GM18499 (cell line): ENCODE results near the gene UBE2D4.

Experiments
- ATAC-seq: cut with Tn5 transposase; IDR thresholded peaks from one replicate; pipeline ENCODE4 v1.9.1; 2021; ENCODE audit warnings: moderate number of reproducible peaks; ENCODE audit not compliant: insufficient read depth, unreplicated experiment

The UBE2D4 gene

DNA sequence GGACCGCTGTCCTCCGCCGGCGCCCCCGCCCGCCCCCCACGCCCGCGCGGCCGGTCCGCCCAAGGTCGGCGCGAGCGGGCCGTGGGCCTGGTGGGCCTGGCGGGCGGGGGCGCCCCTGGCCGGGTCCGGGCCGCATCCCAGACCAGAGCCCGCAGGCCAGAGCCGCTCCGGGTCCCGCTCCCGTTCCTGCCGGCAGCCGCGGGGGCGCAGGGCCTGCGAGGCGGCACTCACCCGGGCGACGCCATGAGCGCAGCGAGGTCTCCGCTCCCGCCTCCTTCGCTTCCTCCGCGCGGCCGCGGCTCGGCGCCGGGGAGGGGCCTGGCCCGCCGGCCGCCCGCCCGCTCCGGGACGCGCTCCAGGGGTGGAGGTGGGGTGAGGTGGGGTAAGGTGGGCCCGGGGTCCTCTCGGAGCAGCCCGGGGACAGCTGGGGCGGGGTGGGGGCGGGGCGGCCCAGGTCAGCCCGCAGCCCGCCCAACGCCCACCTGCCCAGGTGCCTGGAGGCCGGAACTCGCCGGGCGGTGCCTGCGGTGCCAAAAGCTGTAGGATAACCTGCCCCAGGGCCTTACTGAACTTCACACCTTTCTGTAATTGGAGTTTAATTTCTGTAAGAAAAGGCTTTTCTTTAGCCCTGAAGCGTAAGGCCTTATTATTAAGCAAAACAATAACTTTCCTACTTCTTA, 19.8 kb upstream of the UBE2D4 start, which contains the start of gene URGCP:
TSS of gene URGCP (minus strand) at position 266 of the 680 bp plus-strand sequence. CDS start at position 245, 21 bp downstream.
- no peak for ATAC-seq

GRCh38 chr7:43914795-43915194, 11.4 kb upstream of the UBE2D4 start:
- ATAC-seq: no peak

DNA sequence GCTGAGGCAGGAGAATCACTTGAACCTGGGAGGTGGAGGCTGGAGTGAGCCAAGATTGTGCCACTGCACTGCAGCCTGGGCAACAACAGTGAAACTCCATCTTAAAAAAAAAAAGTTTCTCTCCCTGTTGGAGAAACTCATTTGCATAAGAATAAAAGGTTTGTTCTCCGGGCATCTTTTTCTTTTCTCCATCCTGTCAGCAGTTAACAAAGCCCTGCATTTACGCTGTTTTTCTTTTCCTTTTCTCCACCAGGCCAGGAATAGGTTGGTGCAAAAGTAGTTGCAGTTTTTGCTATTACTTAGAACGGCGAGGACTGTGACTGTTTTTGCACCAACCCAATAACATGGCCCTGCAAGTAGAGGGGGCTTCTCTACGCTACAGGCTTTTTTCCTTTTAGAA, 10.3 kb upstream of the UBE2D4 start:
- ATAC-seq: no peak

DNA sequence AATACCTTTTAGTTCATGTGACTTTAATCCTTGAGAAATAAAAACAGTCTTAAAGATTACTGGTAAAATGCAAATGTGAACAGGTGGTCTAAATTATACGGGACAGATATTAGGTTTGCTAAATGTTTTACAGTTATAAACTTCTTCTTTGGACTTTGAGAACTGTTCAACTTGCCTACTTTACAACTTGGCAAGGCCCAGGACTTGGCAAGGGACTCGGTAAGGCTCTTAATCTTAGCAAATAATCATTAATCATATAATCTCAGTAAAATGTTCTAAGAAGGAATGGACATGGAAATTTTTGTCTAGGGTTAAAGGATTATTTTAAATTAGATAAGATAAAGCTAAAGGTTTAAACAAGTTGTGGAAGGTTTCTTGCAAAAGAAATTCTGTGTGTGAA, 4.8 kb upstream of the UBE2D4 start:
- ATAC-seq: no peak

DNA sequence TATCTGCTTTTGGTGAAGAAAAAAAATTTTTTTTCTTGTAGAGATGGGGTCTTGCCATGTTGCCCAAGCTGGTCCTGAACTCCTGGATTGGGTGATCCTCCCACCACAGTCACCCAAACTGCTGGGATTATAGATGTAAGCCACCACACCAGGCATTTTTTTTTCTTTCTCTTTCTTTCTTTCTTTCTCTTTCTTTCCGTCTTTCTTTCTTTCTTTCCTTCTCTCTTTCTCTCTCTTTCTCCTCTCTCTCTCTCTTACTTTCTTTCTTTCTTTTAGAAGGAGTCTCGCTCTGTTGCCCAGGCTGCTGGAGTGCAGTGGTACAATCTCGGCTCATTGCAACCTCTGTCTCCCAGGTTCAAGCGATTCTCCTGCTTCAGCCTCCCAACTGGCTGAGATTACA, 3.5 kb upstream of the UBE2D4 start:
- ATAC-seq: no peak

GRCh38 chr7:43926798-43927123, 525 bp downstream of the UBE2D4 start:
- ATAC-seq: no peak

DNA sequence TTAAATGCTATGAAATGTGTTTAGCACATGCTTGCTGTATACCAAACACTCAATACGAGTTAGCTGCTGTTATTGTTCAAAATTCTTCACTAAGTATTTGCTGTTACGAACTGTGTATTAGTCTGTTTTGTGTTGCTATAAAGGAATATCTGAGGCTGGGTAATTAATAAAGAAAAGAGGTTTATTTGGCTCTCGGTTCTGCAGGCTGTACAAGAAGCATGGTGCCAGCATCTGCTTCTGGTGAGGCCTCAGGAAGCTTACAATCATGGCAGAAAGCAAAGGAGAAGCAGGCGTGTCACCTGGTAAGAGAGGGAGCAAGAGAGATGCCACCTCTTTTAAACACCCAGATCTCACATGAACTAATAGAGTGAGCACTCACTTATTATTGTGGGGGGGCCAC, 1.6 kb downstream of the UBE2D4 start:
- ATAC-seq: no peak

GRCh38 chr7:43929529-43930457, 3.6 kb downstream of the UBE2D4 start:
- no peak for ATAC-seq

DNA sequence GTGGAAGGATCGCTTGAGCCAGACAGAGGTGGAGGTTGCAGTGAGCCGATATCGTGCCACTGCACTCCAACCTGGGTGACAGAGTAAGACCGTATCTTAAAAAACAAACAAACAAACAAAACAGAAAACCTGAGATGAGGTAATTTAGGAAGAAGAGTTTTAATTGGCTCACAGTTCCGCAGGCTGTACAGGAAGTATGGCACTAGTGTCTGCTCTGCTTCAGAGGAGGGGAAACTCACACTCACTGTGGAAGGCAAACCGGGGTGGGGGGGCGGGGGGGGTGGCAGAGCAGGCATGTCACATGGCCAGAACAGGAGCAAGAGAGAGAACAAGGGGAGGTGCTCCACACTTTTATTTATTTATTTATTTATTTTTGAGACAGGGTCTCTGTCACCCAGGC, 5.1 kb downstream of the UBE2D4 start:
- no peak for ATAC-seq

- no peak for ATAC-seq
Observed at GRCh38 chr7:43933902-43934560, 7.8 kb downstream of the UBE2D4 start.

- no peak for ATAC-seq
Observed at GRCh38 chr7:43937444-43937843, 11.2 kb downstream of the UBE2D4 start.

DNA sequence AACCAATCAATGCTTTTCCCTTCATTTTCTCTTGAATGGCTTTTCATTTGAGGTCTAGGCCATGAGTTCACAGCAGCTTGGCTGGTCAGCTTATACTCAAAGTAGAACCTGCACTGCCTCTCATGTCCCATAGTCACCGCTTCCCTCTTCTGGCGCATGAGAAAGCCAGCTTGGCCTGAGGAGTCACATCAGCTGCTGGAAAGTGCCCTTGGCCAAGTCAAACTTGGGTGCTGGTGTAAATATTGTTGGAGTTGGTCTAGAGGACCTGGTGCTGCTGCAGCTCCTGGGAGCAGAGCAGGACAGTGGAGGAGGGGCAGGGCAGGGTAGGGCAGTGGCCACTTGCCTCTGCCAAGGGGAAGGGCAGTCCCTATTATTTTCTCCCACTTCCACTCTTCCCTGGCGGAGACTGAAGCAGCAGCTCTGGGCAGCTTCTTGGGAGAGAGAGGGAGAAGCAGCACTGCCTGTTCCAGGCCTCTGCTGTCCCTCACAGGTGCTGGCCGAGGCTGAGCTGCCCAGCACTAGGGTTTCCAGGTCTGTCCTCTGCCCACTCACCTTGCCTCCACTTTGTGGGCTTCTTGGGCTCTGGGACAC, 12.8 kb downstream of the UBE2D4 start:
- no peak for ATAC-seq

GRCh38 chr7:43942250-43942649, 16.0 kb downstream of the UBE2D4 start:
- no peak for ATAC-seq

GRCh38 chr7:43942997-43943396, 16.8 kb downstream of the UBE2D4 start:
- ATAC-seq: no peak

DNA sequence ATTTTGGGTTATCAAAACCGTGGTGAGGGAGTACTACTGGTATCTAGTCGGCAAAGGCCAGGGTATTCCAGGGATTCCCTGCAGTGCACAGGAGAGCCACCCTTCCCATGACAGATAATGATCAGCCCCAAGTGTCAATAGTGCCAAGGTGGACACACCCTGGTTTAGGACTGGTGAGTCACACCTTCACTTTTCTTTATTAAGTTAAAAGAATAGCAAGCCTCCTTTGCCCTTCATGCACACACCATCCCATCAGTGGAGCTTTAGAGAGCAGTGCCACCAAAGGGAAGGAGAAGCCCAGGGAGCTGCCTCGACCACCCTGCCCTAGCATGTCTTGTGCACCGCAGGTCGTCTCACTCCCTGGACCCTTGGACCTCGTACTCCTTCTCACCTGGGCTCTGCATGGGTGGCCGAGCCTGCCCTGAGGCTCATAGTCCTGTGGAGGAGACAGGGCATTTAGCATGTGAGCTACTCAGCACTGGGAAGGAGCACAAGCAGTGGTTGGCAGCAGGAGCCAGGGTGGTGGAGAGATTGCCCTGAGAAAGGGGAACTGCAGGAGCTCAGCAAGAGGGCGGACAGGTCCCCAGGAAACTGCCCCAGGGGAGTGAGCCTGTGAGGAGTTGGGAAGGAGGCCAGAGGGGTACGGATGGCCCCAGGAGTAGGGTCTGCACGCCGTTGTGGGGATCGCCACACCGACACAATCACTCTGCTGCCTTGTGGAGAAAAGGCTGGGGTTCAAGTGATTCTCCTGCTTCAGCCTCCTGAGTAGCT, 17.4 kb downstream of the UBE2D4 start:
- no peak for ATAC-seq

GRCh38 chr7:43944286-43944685, 18.1 kb downstream of the UBE2D4 start:
- no peak for ATAC-seq

DNA sequence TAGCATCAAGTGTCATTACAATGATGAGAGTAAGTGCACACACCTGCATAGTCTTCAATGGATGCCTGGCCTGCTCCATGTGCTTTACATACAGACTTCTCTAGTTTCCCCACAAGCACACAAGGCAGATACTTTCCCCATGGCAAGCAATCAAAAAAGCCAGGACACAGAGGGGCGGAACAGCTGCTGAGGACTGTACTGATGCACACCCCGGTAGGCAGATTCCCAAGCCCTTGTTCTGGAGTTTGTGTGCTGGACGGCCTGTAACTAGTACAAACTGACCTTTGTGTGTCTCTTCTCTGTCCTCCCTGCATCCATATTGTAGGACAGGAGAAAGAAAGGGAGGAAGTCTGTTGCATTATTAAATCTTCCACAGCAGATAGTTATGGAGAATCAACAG, 25.8 kb downstream of the UBE2D4 start:
- ATAC-seq: no peak

GRCh38 chr7:43953071-43953470, 26.8 kb downstream of the UBE2D4 start:
- ATAC-seq: no peak

DNA sequence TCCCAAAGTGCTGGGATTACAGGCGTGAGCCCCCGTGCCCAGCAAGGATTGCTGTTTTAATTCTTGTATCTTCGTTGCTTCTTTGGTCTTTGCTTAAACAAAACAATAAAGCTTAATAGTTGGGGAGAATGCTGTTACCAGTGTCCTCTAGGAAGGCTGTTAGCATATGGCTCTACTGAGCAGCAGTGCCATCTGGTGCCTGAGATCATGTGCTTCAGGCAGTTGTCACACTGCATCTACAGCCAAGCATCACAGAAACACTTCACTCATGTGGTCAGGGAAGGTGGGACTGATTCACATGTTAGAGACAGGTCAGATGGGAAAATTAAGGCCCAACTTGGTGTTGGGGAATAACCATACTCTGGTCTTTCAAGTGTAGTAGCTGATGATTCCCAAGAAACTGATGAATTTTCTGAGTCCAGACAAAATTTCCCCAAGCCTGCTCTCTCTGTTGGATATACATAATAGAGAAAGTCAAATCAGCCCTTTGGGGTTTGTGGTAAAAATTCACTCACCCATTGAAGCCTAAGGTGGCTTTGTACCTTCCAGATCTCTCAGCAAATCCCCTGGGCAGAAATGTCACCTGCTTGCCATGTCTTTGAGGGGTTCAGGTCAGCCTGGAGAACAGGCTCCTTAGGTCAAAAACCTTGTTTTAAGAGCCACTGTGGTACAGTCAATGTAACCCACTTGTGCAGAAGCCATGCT, 28.4 kb downstream of the UBE2D4 start:
- ATAC-seq: no peak
